HS-5 (cell line): ENCODE measurements around the gene EXPH5.
"Not testable (repeated sequence)": the region's sequence is repeated elsewhere in the genome, so short reads cannot be mapped to it uniquely, and the experiment has no call there.

Source experiments
- DNase-seq: peaks from one replicate; pipeline ENCODE4 v3.0.0-alpha.2; 2012; ENCODE audit warnings: low read depth

The EXPH5 gene

GRCh38 chr11:108593214-108593922 is at the start of gene EXPH5:
EXPH5 (minus strand) TSS chr11:108593768; CDS start chr11:108593536, 232 bp downstream.
- peak; percentile 29 for DNase-seq

- not testable (repeated sequence) for DNase-seq
These were observed 48.2 kb upstream of the EXPH5 start for GRCh38 chr11:108641752-108642151.

GRCh38 chr11:108639146-108639545 is 45.6 kb upstream of the EXPH5 start:
- no peak for DNase-seq

DNA sequence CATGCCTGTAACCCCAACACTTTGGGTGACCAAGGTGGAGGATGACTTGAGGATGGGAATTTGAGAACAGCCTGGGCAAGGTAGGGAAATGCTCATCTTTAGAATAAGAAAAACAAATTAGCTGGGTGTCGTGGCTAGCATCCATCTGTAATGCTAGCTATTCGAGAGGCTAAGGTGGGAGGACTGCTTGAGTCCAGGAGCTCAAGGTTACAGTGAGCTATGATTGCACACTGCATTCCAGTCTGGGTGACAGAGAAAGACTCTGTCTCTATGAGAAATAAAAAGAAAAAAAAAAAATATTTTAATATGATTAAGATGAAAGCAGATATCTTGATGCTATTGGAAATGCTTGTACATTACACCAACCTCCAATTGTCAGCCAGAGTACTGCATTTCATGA is 42.7 kb upstream of the EXPH5 start:
- no peak for DNase-seq

GRCh38 chr11:108635106-108635505 is 41.5 kb upstream of the EXPH5 start:
- no peak for DNase-seq

- DNase-seq = no peak
These were observed 38.6 kb upstream of the EXPH5 start for GRCh38 chr11:108632041-108632704.

DNA sequence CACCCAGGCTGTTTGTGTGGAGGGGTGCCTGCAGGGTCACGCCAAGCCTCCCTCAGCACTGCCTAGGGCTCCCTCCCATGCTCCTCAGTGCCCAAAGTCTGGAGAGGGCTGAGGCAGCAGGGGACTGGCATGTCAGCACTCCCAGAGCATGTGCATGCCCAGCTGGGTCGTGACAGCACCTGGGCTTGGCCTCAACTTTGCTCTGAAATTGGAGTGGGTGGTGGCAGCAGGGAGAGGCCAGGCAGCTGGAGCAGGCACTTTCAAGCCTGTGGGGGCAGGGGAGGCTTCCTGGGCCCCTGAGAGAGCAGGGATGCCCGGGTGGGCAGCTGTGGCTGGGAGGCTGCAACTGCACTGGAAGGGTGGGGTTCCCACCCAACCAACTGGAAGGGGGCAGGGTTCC is 35.7 kb upstream of the EXPH5 start:
- no peak for DNase-seq

DNA sequence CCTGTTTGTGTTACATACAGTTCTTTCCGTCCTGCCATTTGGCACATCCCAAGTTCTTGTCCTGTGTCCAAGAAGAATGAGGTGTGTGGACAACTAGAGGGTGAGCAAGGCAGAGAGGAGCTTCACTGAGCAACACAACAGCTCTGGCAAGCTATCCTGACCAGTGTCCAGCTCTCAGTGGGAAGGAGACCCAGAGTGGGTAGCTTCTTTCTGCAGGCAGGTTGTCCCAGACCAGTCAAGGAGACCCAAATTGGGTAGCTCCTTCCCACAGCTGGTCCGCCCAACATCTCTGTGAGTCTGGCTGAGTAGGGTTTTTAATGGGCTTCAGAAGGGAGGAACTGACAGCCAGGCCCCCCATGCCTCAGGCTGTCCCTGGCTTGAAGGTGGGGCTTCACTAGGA is 35.2 kb upstream of the EXPH5 start:
- no peak for DNase-seq

DNA sequence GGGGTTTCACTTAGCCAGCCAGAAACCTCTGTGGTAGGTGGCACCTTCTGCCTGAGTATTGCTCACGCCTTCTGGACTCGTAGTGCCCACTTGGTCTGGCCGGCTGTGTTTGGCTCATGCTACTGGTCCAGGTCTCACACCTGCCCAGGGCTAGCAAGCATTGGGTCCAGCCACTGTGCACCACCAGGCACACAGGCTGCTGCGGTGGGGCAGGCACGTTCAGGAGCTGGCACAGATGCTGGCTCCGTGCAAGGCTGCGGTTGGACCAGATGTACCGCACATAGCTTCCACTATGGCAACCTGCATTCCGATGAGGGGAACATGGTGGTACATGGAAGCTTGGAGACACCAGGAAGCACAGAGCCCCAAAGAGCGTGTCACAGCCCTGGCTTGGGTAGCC is 34.8 kb upstream of the EXPH5 start:
- DNase-seq = no peak

DNA sequence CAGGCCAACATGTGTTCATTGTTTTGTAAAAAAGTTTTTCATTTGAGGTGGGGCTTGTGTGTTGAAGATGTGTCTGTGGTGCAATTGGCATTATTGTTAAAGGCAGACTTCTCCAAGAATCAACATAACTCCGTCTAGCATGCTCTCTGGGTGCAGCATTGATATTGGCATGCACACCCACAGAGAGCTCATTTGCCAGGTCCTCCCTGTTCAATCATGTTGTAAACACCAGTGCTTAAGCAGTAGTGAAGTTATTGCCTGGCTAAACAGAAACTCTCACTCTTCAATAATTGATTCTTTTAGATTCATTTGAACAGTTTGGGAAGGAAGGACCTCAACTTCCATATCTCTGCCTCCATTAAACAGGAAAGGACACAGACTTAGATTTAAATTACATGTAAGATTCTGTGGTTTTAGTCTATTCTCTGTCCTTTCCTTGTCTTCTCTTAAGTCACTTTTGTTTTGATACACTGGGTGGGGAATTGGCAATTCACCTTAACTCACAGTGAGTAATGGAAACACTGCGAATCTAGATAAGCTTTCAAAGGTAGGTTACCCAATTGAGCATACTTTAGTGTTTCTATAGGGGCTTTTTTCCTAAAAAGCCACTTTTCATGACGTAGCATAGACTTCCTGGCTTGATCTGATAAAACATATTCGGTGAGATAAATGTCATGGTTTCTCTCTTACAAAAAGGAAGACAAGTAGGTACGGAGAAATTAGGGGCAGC is 30.8 kb upstream of the EXPH5 start:
- no peak for DNase-seq

- DNase-seq = no peak
These were observed 28.8 kb upstream of the EXPH5 start for GRCh38 chr11:108622341-108622740.

DNA sequence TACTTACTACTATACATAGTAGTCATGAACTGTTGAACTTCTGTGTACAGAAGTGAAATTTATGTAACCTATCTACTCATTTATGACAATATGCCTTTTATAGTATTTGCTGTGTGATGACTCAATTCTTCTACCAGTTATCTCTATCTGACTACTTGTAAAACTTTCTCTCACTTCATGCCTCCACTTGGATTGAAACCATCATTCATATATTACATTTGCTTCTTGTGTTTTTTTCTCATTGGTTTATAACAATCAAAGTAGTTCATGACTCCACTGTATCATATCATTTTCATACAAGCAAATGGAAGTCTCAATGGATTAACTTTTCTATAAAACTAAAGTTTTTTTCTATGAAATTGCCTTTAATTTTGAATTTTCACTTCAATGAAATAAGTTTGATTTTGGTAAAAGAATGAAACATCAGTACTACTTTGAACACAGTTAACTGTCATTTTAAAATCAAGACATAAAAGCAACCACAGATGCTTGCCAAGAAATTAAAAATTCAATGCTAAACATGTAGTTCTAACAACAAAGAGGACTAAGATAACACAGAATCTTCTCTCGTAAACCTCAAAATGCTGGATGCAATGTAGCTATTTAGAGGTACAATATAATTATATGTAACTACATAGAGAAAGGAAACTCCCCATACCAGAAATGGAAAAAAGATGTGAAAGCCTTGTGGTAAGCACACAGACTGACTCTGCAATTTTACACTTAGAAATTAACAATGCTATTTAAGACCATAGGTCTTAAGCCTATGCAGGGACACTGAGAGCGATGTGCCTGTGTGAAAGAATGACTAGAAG is 27.6 kb upstream of the EXPH5 start:
- DNase-seq = no peak

GRCh38 chr11:108618529-108618928 is 25.0 kb upstream of the EXPH5 start:
- DNase-seq = no peak

DNA sequence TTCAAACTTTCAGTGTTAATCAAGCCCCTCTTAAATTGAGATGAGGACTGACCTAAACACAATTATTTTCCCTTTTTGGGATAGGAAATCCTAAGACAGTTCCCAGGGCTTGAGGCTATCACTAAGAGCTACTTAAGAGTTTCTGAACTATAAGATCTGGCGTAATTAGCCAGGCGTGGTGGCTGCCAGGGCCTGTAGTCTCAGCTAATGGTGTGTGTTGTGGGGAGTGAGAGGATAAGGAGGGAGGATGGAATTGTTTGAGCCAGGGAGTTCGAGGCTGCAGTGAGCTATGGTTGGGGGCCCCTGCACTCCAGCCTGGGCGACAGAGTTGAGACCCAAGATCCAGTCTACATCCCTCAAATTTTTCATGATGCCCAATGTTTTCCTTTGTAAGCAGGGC is 23.5 kb upstream of the EXPH5 start:
- DNase-seq = no peak

DNA sequence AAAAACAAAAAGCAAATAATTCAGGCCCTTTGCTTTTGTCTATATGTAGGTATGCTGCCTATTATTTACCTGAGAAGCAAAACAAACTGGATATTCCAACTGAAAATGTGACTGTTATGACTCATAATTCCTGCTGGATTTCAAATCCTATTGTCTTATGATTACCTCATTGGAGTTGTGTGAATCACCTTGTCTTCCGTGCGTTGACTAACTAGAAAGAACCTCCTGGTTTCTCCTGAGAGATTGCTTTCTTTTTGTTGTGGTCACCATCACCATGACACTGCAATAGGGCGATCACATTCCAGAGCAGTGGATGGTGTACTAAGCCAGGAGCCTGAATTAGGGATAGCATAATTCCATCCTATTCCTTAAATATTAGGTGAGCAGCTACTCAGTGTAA is 23.0 kb upstream of the EXPH5 start:
- DNase-seq = peak; percentile 85

DNA sequence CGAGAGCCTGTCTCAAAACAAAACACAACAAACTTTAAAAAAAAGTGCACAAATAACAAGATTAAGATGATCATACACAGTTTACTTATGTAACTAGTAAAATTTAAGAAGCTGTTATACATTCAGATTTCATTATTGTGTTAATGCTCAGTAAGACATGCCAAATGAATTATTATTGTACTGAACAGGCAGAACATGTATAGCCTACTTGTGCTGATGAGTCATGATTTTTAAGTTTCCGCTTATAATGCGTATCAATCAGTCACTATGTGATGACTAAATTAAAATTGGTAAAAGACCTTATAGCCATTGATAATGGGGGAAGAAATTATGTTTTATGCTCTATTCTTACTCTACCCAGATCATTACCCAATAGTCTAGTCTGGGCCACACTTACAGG is 20.5 kb upstream of the EXPH5 start:
- DNase-seq = no peak

DNA sequence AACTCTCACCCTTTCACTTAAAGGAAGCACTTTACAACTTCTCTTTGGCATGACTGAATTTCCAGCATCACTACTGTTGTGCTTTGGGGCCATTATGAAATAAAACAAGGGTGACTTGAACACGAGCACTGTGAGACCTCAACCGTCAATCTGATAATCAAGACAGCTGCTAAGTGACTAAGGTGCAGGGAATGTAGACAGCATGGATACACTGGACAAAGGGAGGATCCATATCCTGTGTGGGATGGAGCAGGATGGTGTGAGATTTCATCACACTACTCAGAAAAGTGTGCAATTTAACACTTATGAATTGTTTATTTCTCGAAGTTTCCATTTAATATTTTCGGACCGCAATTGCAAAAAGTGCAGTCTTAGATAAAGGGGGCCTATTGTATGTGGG is 16.1 kb upstream of the EXPH5 start:
- DNase-seq = peak; percentile 51

GRCh38 chr11:108608548-108608947 is 15.0 kb upstream of the EXPH5 start:
- DNase-seq = no peak

GRCh38 chr11:108606495-108607160 is 13.1 kb upstream of the EXPH5 start:
- DNase-seq = no peak

GRCh38 chr11:108606070-108606469 is 12.5 kb upstream of the EXPH5 start:
- DNase-seq = no peak

DNA sequence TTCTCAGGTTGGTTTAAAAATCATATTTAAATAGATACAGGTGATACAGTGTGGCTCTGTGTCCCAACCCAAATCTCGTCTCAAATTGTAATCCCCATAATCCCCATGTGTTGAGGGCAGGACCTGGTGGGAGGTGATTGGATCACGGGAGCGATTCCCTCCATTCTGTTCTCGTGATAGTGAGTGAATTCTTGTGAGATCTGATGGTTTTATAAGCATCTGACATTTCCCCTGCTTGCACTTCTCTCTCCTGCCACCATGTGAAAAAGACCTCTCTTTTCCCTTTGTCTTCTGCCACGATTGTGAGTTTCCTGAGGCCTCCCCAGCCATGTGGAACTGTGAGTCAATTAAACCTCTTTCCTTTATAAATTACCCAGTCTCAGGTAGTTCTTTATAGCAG is 9.2 kb upstream of the EXPH5 start:
- DNase-seq = not testable (repeated sequence)

DNA sequence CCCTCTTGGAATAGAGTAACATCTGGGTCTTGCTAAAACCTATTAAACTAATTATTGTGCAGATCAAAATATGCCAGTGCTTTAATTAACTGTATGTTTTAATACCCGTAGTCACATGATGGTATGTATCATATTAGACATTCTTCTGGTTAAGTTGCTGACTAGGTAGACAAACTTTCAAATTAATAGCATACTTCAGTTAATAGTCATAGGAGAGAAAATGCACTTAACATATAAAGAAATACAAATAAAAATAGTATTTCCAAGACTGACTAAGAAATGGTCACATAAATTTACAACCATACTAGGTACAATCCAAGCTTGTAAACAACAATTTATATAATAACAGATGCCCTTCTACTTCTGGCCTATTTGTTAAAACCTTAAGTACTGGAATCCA is 7.6 kb upstream of the EXPH5 start:
- DNase-seq = no peak
